DND-41 (cell line): Measurements from ENCODE around the gene CDC42EP2.

Experiments
- ATAC-seq: fragments of 200-7000 bp; cut with Tn5 transposase; 3 replicates; pipeline ENCODE4 v1.9.1; 2021; ENCODE audit warnings: low read depth; ENCODE audit not compliant: insufficient read depth
- DNase-seq: peaks from one replicate; pipeline ENCODE4 v3.0.0-alpha.2; 2020
- H2AFZ ChIP-seq: 2 replicates; pipeline ENCODE4 v1.6.0; 2012; ENCODE audit warnings: low read depth, low read length
- H3K27ac ChIP-seq: 2 replicates; pipeline ENCODE4 v1.5.1; 2012; ENCODE audit warnings: low read length, inconsistent platforms
- H3K27me3 ChIP-seq: fragments of 200-600 bp; sonication (generic); 2 replicates; pipeline ENCODE4 v1.6.0; 2012; ENCODE audit warnings: low read length, mild to moderate bottlenecking, inconsistent platforms; ENCODE audit not compliant: insufficient read depth, poor library complexity
- H3K36me3 ChIP-seq: 2 replicates; pipeline ENCODE4 v1.5.1; 2012; ENCODE audit warnings: low read length, inconsistent platforms; ENCODE audit not compliant: insufficient read depth
- H3K4me1 ChIP-seq: 2 replicates; pipeline ENCODE4 v1.5.1; 2012; ENCODE audit warnings: mild to moderate bottlenecking, low read length; ENCODE audit not compliant: insufficient read depth
- H3K4me2 ChIP-seq: 2 replicates; pipeline ENCODE4 v1.6.0; 2012; ENCODE audit warnings: mild to moderate bottlenecking, moderate library complexity, low read length, inconsistent platforms; ENCODE audit not compliant: insufficient read depth
- H3K4me3 ChIP-seq, 2 experiments: fragments of 200-600 bp in 1 of 2; shearing (Covaris generic) in 1 of 2; 2 replicates each; pipeline ENCODE4 v1.5.1; 2012 to 2016; ENCODE audit warnings: inconsistent platforms in 2 of 2, low read length in 2 of 2, mild to moderate bottlenecking in 2 of 2, low read depth in 1 of 2, moderate library complexity in 1 of 2
- H3K79me2 ChIP-seq: 2 replicates; pipeline ENCODE4 v1.6.0; 2012; ENCODE audit warnings: low read length, inconsistent platforms; ENCODE audit not compliant: insufficient read depth
- H3K9ac ChIP-seq: 2 replicates; pipeline ENCODE4 v1.6.0; 2012; ENCODE audit warnings: low read depth, mild to moderate bottlenecking, inconsistent platforms, low read length, moderate library complexity
- H3K9me3 ChIP-seq: 2 replicates; pipeline ENCODE4 v1.5.1; 2012; ENCODE audit warnings: low read length, moderate library complexity, mild to moderate bottlenecking, inconsistent platforms; ENCODE audit not compliant: insufficient read depth, severe bottlenecking
- H4K20me1 ChIP-seq: 2 replicates; pipeline ENCODE4 v1.6.0; 2012; ENCODE audit warnings: low read length; ENCODE audit not compliant: insufficient read depth
- EZH2 ChIP-seq: IDR thresholded peaks from 3 replicates; pipeline ENCODE4 v1.6.1; 2012; ENCODE audit warnings: borderline replicate concordance, low read depth, mild to moderate bottlenecking, moderate library complexity, low read length, inconsistent platforms; ENCODE audit not compliant: severe bottlenecking
- TF ChIP-seq, protein P1 (sequence below): IDR thresholded peaks from 2 replicates; pipeline ENCODE4 v1.5.1; 2012; ENCODE audit warnings: borderline replicate concordance, low read length, moderate library complexity, mild to moderate bottlenecking; ENCODE audit not compliant: poor library complexity, severe bottlenecking; ENCODE audit errors: extremely low read depth

The CDC42EP2 gene, protein sequence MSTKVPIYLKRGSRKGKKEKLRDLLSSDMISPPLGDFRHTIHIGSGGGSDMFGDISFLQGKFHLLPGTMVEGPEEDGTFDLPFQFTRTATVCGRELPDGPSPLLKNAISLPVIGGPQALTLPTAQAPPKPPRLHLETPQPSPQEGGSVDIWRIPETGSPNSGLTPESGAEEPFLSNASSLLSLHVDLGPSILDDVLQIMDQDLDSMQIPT

GRCh38 chr11:65314501-65315203, at the start of gene CDC42EP2:
Gene CDC42EP2, plus strand, starts transcription at chr11:65314866. Its CDS starts 6,033 bp downstream, at chr11:65320899.
- Histone ChIP-seq H3K4me3 (peak within 1 kb of the TSS; percentile 71 to 97), H3K27ac (0 out of 2 replicates have a peak within 1 kb of the TSS, but pooled peaks have one; percentile 8), H3K4me2 (peak within 1 kb of the TSS; percentile 100), H3K4me1 (peaks cover 22% of the 10 kb centered on the region), H3K9me3 (no peaks in the 10 kb centered on the region), H3K27me3 (no peaks in the 10 kb centered on the region), H3K36me3 (no peaks in the 10 kb centered on the region), H2AFZ (peak within 1 kb of the TSS; percentile 93), H3K9ac (peak within 1 kb of the TSS; percentile 61), H3K79me2 (no peaks in the 10 kb centered on the region), H4K20me1 (peaks cover 2% of the 10 kb centered on the region; the same call in 1 of the 2 replicates)
- peak; percentile 61 for TF ChIP-seq EZH2
- TF ChIP-seq, protein P1, sequence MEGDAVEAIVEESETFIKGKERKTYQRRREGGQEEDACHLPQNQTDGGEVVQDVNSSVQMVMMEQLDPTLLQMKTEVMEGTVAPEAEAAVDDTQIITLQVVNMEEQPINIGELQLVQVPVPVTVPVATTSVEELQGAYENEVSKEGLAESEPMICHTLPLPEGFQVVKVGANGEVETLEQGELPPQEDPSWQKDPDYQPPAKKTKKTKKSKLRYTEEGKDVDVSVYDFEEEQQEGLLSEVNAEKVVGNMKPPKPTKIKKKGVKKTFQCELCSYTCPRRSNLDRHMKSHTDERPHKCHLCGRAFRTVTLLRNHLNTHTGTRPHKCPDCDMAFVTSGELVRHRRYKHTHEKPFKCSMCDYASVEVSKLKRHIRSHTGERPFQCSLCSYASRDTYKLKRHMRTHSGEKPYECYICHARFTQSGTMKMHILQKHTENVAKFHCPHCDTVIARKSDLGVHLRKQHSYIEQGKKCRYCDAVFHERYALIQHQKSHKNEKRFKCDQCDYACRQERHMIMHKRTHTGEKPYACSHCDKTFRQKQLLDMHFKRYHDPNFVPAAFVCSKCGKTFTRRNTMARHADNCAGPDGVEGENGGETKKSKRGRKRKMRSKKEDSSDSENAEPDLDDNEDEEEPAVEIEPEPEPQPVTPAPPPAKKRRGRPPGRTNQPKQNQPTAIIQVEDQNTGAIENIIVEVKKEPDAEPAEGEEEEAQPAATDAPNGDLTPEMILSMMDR: peak; percentile 3
- ATAC-seq (peak; percentile 88), DNase-seq (peak; percentile 78)

- TF ChIP-seq, protein P1: no peak
- TF ChIP-seq EZH2: no peak
- ATAC-seq: no peak
- no peak overlapping the region for H2AFZ ChIP-seq
- H3K27me3 ChIP-seq: no peaks in the 10 kb centered on the region
- no peaks in the 10 kb centered on the region for H3K9me3 ChIP-seq
- peaks cover 12% of the 10 kb centered on the region; the same call in 1 of the 2 replicates for H4K20me1 ChIP-seq
- 0 out of 2 replicates have a peak overlapping the region, but pooled peaks have one; percentile 3 for H3K4me2 ChIP-seq
- no peak overlapping the region for H3K9ac ChIP-seq
- H3K79me2 ChIP-seq: peaks cover 59% of the 10 kb centered on the region
- no peak overlapping the region for H3K4me3 ChIP-seq
- no peak for DNase-seq
- peaks cover 66% of the 10 kb centered on the region for H3K36me3 ChIP-seq
- peaks cover 30% of the 10 kb centered on the region for H3K4me1 ChIP-seq
- no peak overlapping the region for H3K27ac ChIP-seq
Observed at GRCh38 chr11:65266210-65266609, 48.5 kb upstream of the CDC42EP2 start.

DNA sequence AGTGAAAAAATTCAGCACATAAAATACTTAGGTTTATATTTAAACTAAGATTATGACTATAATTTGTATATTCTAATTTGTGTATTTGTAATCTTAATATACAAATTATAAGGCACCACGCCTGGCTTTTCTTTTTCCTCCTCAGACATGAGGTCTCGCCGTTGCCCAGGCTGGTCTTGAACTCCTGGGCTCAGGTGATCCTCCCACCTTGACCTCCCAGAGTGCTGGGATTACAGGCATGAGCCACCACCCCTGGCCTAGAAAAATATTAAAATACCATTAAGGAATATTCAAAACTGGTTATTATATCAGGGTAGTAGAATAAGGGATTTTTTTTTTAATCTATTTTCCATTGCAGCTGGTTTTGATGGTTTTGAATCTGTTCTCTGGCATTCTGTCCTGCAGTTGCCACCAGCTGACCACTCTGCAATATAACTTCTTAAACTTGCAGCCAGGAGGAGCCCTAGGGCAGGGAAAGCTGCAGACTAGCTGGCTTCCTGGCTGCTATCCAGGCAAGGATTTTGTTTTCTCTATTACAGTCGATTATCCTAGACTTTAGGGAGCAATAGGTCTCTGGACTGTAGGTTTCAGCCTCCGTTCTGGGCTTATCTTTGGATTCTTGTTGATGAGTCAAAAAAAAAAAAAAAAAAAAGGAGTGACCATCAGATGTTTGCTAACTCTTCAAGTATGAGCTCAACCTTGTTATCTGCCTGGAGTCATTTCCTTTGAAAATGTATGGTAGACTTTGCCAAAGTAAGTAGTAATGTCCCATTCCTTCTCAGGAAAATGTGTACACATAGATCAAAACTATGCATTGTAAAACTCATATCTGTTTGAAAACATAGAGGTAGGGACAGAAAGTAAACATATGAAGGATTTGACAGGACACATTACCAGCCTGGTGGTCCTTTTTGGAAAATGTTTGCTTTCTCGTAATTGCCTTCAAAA, 39.7 kb upstream of the CDC42EP2 start:
- H3K4me3 ChIP-seq: no peak overlapping the region
- no peaks in the 10 kb centered on the region for H3K9me3 ChIP-seq
- DNase-seq (peak; percentile 27), ATAC-seq (peak; percentile 65; the same call in 1 of the 3 replicates)
- TF ChIP-seq EZH2: no peak
- TF ChIP-seq, protein P1: peak; percentile 60
- H3K79me2 ChIP-seq: no peaks in the 10 kb centered on the region
- H3K4me2 ChIP-seq: no peak overlapping the region
- no peaks in the 10 kb centered on the region for H3K27me3 ChIP-seq
- 0 out of 2 replicates have a peak, but pooled peaks cover 5% of the 10 kb centered on the region for H4K20me1 ChIP-seq
- no peak overlapping the region for H3K9ac ChIP-seq
- H3K36me3 ChIP-seq: peaks cover 76% of the 10 kb centered on the region
- no peak overlapping the region for H2AFZ ChIP-seq
- no peaks in the 10 kb centered on the region for H3K4me1 ChIP-seq
- H3K27ac ChIP-seq: no peak overlapping the region
